ENCODE results near the gene NUP98. TPM values are rescaled to one million over a fixed set of nuclear protein-coding genes. Genes with fewer than 3 reads are reported as not detected.

Gene NUP98
- total RNA-seq, 2 experiments from 2014 or later, result 102 to 115 TPM

- BruUV-seq (replicated peaks), result no TSS peak
- peaks cover 14% of the 10 kb centered on the region; the same call in 1 of the 2 replicates for H3K36me3 ChIP-seq (ENCODE audit: insufficient read depth, low read length)
- H3K4me1 ChIP-seq (ENCODE audit: insufficient read depth, low read length, poor library complexity, severe bottlenecking), result peaks cover 54% of the 10 kb centered on the region
- ChIA-PET POLR2A (interaction anchor here (0.6 to 6.3 kb wide), 10 partner anchors 9 to 1757 kb away, joined by 3 to 75 read pairs (median 6); partner anchors contain the start of gene STIM1), CTCF (ENCODE audit: unreplicated experiment) (interaction anchor here (0.6 to 1.8 kb wide), 5 partner anchors 9 to 226 kb away, joined by 3 to 20 read pairs (median 13); no protein-coding TSS in a partner anchor)
- intact Hi-C loops (cut with micrococcal nuclease; ENCODE audit: unreplicated experiment), result no loop called here
- peak overlapping the region; percentile 81 for H3K4me3 ChIP-seq (ENCODE audit: low read depth, low read length, poor library complexity, severe bottlenecking)
- H4K20me1 ChIP-seq (ENCODE audit: insufficient read depth, low read length), result peaks cover 25% of the 10 kb centered on the region; the same call in 1 of the 2 replicates
- DNase-seq (ENCODE audit: low spot score), result peak; percentile 50
- TF ChIP-seq CTCF (conservative IDR thresholded peaks at IDR 0.05; ENCODE audit: low read length) (no peak), EZH2phosphoT487 (IDR thresholded peaks at IDR 0.05; ENCODE audit: borderline replicate concordance, low read depth, low read length) (no peak)
- 0 out of 2 replicates have a peak overlapping the region, but pooled peaks have one; percentile 29 for H2AFZ ChIP-seq (ENCODE audit: low read length)
- H3K9me2 ChIP-seq (ENCODE audit: insufficient read depth, low read length), result no peaks in the 10 kb centered on the region
- H3K79me2 ChIP-seq (ENCODE audit: insufficient read depth, low read depth, low read length), result peaks cover 50% of the 10 kb centered on the region; the same call in 1 of the 2 replicates
- H3K9me3 ChIP-seq (ENCODE audit: low read length), result no peaks in the 10 kb centered on the region
- H3K27ac ChIP-seq (ENCODE audit: low read depth, low read length, poor library complexity, severe bottlenecking), result peak overlapping the region; percentile 82
- peak overlapping the region; percentile 89 for H3K4me2 ChIP-seq (ENCODE audit: low read length)
Measured at GRCh38 chr11:3840004-3840869, 42.9 kb upstream of the NUP98 start.

- BruUV-seq (replicated peaks), result no TSS peak
- ChIA-PET CTCF (ENCODE audit: unreplicated experiment) (interaction anchor here (2.1 kb wide), 1 partner anchor 16 kb away, joined by 6 read pairs; the partner anchor contains the start of gene STIM1), POLR2A (interaction anchor here (0.6 to 6.3 kb wide), 5 partner anchors 12 to 234 kb away, joined by 3 to 75 read pairs (median 6); partner anchors contain the start of gene STIM1)
- H3K4me3 ChIP-seq (ENCODE audit: low read depth, low read length, poor library complexity, severe bottlenecking), result peak overlapping the region; percentile 81
- H2AFZ ChIP-seq (ENCODE audit: low read length), result no peak overlapping the region
- peaks cover 31% of the 10 kb centered on the region; the same call in 1 of the 2 replicates for H3K36me3 ChIP-seq (ENCODE audit: insufficient read depth, low read length)
- peak overlapping the region; percentile 82 for H3K27ac ChIP-seq (ENCODE audit: low read depth, low read length, poor library complexity, severe bottlenecking)
- H3K9me2 ChIP-seq (ENCODE audit: insufficient read depth, low read length), result no peaks in the 10 kb centered on the region
- H3K79me2 ChIP-seq (ENCODE audit: insufficient read depth, low read depth, low read length), result peaks cover 66% of the 10 kb centered on the region; the same call in 1 of the 2 replicates
- no peak for DNase-seq (ENCODE audit: low spot score)
- no peaks in the 10 kb centered on the region for H3K9me3 ChIP-seq (ENCODE audit: low read length)
- H3K4me1 ChIP-seq (ENCODE audit: insufficient read depth, low read length, poor library complexity, severe bottlenecking), result peaks cover 71% of the 10 kb centered on the region
- TF ChIP-seq CTCF (conservative IDR thresholded peaks at IDR 0.05; ENCODE audit: low read length) (no peak), EZH2phosphoT487 (IDR thresholded peaks at IDR 0.05; ENCODE audit: borderline replicate concordance, low read depth, low read length) (no peak)
- H3K4me2 ChIP-seq (ENCODE audit: low read length), result peak overlapping the region; percentile 89
- peaks cover 25% of the 10 kb centered on the region; the same call in 1 of the 2 replicates for H4K20me1 ChIP-seq (ENCODE audit: insufficient read depth, low read length)
- intact Hi-C loops (cut with micrococcal nuclease; ENCODE audit: unreplicated experiment), result no loop called here
Measured at GRCh38 chr11:3838504-3838903, 41.1 kb upstream of the NUP98 start.

Data from OCI-LY7 (cell line).